Skeletal muscle tissue (tissue), 4 donors: ENCODE results near the gene SF3B5. TPM values are rescaled to one million over a fixed set of nuclear protein-coding genes. Genes with fewer than 3 reads are reported as not detected.
"Not testable (repeated sequence)": the region's sequence is repeated elsewhere in the genome, so short reads cannot be mapped to it uniquely, and the experiment has no call there.

Experiments used
- H3K27ac ChIP-seq: one replicate; pipeline ENCODE4 v1.7.0; 2013; ENCODE audit warnings: mild to moderate bottlenecking, low read depth, low read length, inconsistent platforms
- H3K27me3 ChIP-seq, 3 donors: one replicate each; pipeline ENCODE4 v1.7.0; 2013; ENCODE audit warnings: low read length in 3 of 3; ENCODE audit not compliant: control insufficient read depth in 3 of 3, insufficient read depth in 3 of 3
- H3K36me3 ChIP-seq, 3 donors: one replicate each; pipeline ENCODE4 v1.7.0; 2013; ENCODE audit warnings: low read length in 3 of 3; ENCODE audit not compliant: control insufficient read depth in 3 of 3, insufficient read depth in 3 of 3
- H3K4me1 ChIP-seq, 3 donors: one replicate each; pipeline ENCODE4 v1.7.0; 2013; ENCODE audit warnings: low read length in 3 of 3, mild to moderate bottlenecking in 3 of 3; ENCODE audit not compliant: control insufficient read depth in 3 of 3, insufficient read depth in 3 of 3
- H3K4me3 ChIP-seq, 3 donors: one replicate each; pipeline ENCODE4 v1.7.0; 2013; ENCODE audit warnings: low read length in 3 of 3
- H3K9ac ChIP-seq, 3 donors: one replicate each; pipeline ENCODE4 v1.7.0; 2013; ENCODE audit warnings: low read length in 3 of 3, mild to moderate bottlenecking in 3 of 3, moderate library complexity in 2 of 3, low read depth in 1 of 3
- H3K9me3 ChIP-seq, 3 donors: one replicate each; pipeline ENCODE4 v1.7.0; 2013; ENCODE audit warnings: low read length in 3 of 3; ENCODE audit not compliant: control insufficient read depth in 3 of 3
- total RNA-seq: library from RNA; depleted of rRNA; stranded (reverse); fragments of >200 nt; gene quantifications from one replicate; pipeline ENCODE4 v1.2.3, GENCODE V29; 2014
- donor health status: Osteomylitis.

SF3B5 gene
- total RNA-seq, 1 donor from 2014 or later: 71.5 TPM

DNA sequence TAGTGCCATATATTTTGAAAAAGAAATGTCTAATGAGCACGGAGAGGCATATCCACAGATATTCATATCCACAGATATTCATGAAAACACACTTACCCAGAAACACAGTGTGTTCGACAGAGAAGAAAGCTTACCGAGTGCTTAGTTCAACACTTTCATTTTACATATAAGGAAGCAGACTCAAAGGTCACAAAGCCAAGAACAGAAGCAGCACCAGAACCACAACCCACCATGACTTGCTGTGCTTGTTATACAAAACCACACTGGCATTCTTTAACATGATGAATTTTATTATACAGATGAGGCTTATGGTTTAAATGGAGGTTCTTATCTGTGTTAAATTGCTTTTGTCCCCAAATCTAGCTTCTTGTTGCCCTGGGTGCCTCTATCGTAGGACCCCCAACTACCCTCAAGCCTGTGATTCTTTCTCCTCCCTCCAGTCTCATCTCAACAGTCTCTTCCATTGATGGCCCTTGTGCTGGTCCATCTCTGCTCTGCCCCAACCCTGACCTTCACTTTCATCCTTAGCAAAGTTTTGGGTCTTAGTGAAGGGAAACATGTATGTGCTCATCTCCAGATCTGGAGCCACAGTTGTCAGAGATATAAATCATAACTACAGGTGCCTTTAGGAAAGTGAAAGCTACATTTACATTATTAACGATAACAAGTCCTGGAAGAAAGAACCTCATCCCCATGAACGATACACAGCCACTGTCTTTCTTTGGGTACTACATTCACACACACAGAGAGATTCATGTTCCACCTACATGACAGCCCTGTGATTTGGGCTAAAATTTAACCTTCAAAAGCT is 40.0 kb downstream of the SF3B5 start:
- no peak overlapping the region for H3K9ac ChIP-seq
- no peaks in the 10 kb centered on the region for H3K36me3 ChIP-seq
- no peak overlapping the region for H3K4me3 ChIP-seq
- H3K27ac ChIP-seq: no peak overlapping the region
- H3K27me3 ChIP-seq: no peaks in the 10 kb centered on the region
- no peaks in the 10 kb centered on the region for H3K4me1 ChIP-seq
- no peaks in the 10 kb centered on the region for H3K9me3 ChIP-seq

DNA sequence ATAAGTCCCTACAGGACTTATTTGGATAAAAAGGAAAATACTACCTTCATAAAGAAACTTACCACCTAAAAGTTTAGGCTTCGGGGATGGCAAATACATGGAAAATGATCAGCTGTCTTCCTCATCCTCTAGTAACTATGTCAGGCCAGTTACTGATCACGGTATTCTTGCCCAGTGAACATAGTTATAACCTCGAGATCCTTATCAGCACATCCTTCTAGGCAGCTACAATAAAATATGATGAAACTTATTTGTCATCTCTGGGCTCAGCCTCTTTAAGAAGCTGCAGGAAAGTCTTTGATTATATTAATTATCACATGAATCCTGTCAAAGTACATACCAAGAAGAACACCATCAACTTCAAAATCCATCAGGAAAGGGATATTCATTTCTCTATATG is 41.8 kb downstream of the SF3B5 start:
- no peaks in the 10 kb centered on the region for H3K4me1 ChIP-seq
- no peaks in the 10 kb centered on the region for H3K9me3 ChIP-seq

DNA sequence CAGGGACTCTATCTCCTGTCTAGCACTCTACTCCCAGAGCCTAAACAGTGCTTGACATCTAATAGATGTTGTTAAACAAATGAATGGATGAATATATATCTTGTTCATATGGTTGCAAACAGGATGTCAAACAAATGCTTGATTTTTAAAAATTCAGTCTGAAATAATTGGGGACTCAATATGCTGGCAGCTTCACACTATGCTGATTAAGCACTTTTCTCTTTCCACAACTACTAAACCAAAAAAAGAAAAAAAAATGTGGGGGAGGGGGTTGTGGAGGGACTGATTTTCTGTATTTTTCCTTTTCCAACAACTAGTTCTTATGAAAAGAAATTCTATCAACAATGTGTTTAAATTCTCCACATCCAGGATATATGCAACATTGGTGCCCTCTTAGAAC is 42.9 kb downstream of the SF3B5 start:
- H3K27ac ChIP-seq: no peak overlapping the region
- H3K36me3 ChIP-seq: no peaks in the 10 kb centered on the region
- no peaks in the 10 kb centered on the region for H3K4me1 ChIP-seq
- H3K27me3 ChIP-seq: no peaks in the 10 kb centered on the region
- no peak overlapping the region for H3K4me3 ChIP-seq
- H3K9me3 ChIP-seq: no peaks in the 10 kb centered on the region
- H3K9ac ChIP-seq: no peak overlapping the region

More for the DNA sequence above, 41.8 kb downstream of the SF3B5 start:
- Histone ChIP-seq H3K36me3 (no peaks in the 10 kb centered on the region), H3K4me3 (no peak overlapping the region), H3K27me3 (no peaks in the 10 kb centered on the region), H3K9ac (no peak overlapping the region), H3K27ac (no peak overlapping the region)

GRCh38 chr6:144049386-144049785 is 46.0 kb downstream of the SF3B5 start:
- no peaks in the 10 kb centered on the region for H3K4me1 ChIP-seq
- no peak overlapping the region for H3K9ac ChIP-seq
- no peaks in the 10 kb centered on the region for H3K9me3 ChIP-seq
- no peaks in the 10 kb centered on the region for H3K27me3 ChIP-seq
- no peak overlapping the region for H3K4me3 ChIP-seq
- H3K36me3 ChIP-seq: no peaks in the 10 kb centered on the region
- H3K27ac ChIP-seq: no peak overlapping the region

DNA sequence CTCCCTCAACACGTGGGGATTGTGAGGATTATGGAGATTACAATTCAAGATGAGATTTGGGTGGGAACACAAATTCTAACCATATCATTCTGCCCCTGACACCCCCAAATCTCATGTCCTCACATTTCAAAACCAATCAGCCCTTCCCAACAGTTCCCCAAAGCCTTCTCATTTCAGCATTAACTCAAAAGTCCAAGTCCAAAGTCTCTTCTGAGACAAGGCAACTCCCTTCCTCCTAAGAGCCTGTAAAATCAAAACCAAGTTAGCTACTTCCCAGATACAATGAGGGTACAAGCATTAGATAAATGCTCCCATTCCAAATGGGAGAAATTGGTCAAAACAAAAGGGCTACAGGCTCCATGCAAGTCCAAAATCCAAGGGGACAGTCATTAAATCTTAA is 47.7 kb downstream of the SF3B5 start:
- H3K9me3 ChIP-seq: no peaks in the 10 kb centered on the region
- no peaks in the 10 kb centered on the region for H3K36me3 ChIP-seq

DNA sequence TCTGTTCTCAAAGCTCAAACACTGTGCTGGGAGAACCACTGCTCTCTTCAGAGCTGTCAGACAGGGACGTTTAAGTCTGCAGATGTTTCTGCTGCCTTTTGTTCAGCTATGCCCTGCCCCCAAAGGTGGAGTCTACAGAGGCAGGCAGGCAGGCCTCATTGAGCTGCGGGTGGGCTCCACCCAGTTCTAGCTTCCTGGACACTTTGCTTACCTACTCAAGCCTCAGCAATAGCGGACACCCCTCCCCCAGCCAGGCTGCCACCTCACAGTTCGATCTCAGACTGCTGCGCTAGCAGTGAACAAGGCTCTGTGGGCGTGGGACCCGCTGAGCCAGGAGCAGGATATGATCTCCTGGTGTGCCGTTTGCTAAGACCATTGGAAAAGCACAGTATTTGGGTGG is 48.7 kb downstream of the SF3B5 start:
- H3K9ac ChIP-seq, H3K27me3 ChIP-seq, H3K27ac ChIP-seq, H3K9me3 ChIP-seq, H3K4me3 ChIP-seq, H3K36me3 ChIP-seq, H3K4me1 ChIP-seq: not testable (repeated sequence)

More for the DNA sequence above, 47.7 kb downstream of the SF3B5 start:
- Histone ChIP-seq H3K9ac (no peak overlapping the region), H3K4me3 (no peak overlapping the region), H3K4me1 (no peaks in the 10 kb centered on the region), H3K27me3 (no peaks in the 10 kb centered on the region), H3K27ac (no peak overlapping the region)

- H3K9ac ChIP-seq, H3K4me3 ChIP-seq, H3K4me1 ChIP-seq, H3K27me3 ChIP-seq, H3K36me3 ChIP-seq, H3K9me3 ChIP-seq, H3K27ac ChIP-seq: not testable (repeated sequence)
Measured at GRCh38 chr6:144044989-144045388, 50.4 kb downstream of the SF3B5 start.

Other genes with a start within 250 kb of the SF3B5 start
- gene ZC2HC1B, start 231.1 kb downstream of the SF3B5 start, total RNA-seq: not detected
- gene PLAGL1, start 87.3 kb downstream of the SF3B5 start, total RNA-seq: 58.5 TPM
- 2.1 TPM for gene STX11, start 54.9 kb upstream of the SF3B5 start, total RNA-seq
- 149 TPM for gene UTRN, start 189.8 kb upstream of the SF3B5 start, total RNA-seq